SU-DHL-6 (cell line): ENCODE data around the gene CFAP126.

Experiments
- H2AFZ ChIP-seq: fragments of 200-600 bp; sonication (generic); 2 replicates; pipeline ENCODE4 v1.6.1; 2014; ENCODE audit warnings: low read depth, mild to moderate bottlenecking, moderate library complexity, mixed read lengths, antibody characterized with exemption, low read length; ENCODE audit not compliant: severe bottlenecking
- H3F3A ChIP-seq: fragments of 200-600 bp; shearing (Covaris generic); 2 replicates; pipeline ENCODE4 v1.6.0; 2016; ENCODE audit warnings: antibody characterized with exemption, mild to moderate bottlenecking; ENCODE audit not compliant: insufficient read depth
- H3K27ac ChIP-seq: fragments of 200-600 bp; sonication (generic); 2 replicates; pipeline ENCODE4 v1.5.1; 2016; ENCODE audit warnings: low read depth, mild to moderate bottlenecking, low read length, moderate library complexity, mixed read lengths
- H3K27me3 ChIP-seq: fragments of 200-600 bp; sonication (generic), shearing (Covaris generic); 2 replicates; pipeline ENCODE4 v1.6.0; 2014; ENCODE audit warnings: mild to moderate bottlenecking, low read length
- H3K36me3 ChIP-seq: fragments of 200-600 bp; sonication (generic); 2 replicates; pipeline ENCODE4 v1.6.1; 2014; ENCODE audit warnings: mild to moderate bottlenecking, low read length, mixed read lengths
- H3K4me2 ChIP-seq: fragments of 300-600, 200-600 bp; shearing (Covaris generic), sonication (generic); 2 replicates; pipeline ENCODE4 v1.6.0; 2014; ENCODE audit warnings: low read length, low read depth, mild to moderate bottlenecking; ENCODE audit not compliant: poor library complexity, severe bottlenecking
- H3K4me3 ChIP-seq: fragments of 200-600 bp; sonication (generic); 2 replicates; pipeline ENCODE4 v1.5.1; 2014; ENCODE audit warnings: antibody characterized with exemption, low read length, mild to moderate bottlenecking, mixed read lengths; ENCODE audit not compliant: insufficient read depth, poor library complexity, severe bottlenecking
- H3K79me2 ChIP-seq: fragments of 200-600 bp; sonication (generic); 2 replicates; pipeline ENCODE4 v1.6.1; 2014; ENCODE audit warnings: mild to moderate bottlenecking, low read length, moderate library complexity; ENCODE audit not compliant: insufficient read depth
- H3K9ac ChIP-seq: fragments of 200-600 bp; sonication (generic); 2 replicates; pipeline ENCODE4 v1.7.0; 2014; ENCODE audit warnings: mild to moderate bottlenecking, low read length
- H3K9me2 ChIP-seq: fragments of 200-600 bp; sonication (generic); replicated peaks from 2 replicates; pipeline ENCODE4 v1.6.1; 2014; ENCODE audit warnings: low read length; ENCODE audit not compliant: insufficient read depth
- H3K9me3 ChIP-seq: fragments of 200-600 bp; sonication (generic); 2 replicates; pipeline ENCODE4 v1.6.1; 2014; ENCODE audit warnings: low read length, mixed read lengths; ENCODE audit not compliant: insufficient read depth
- H4K20me1 ChIP-seq: fragments of 200-600 bp; sonication (generic); 2 replicates; pipeline ENCODE4 v1.6.1; 2014; ENCODE audit warnings: low read depth, mild to moderate bottlenecking, antibody characterized with exemption, low read length, moderate library complexity, mixed read lengths
- EZH2phosphoT487 ChIP-seq: fragments of 200-600 bp; sonication (generic), shearing (Covaris generic); conservative IDR thresholded peaks from 2 replicates; pipeline ENCODE4 v1.6.1; 2018; ENCODE audit warnings: mild to moderate bottlenecking, antibody characterized with exemption, low read length, moderate library complexity, mixed read lengths
- TF ChIP-seq, protein P1 (sequence below): fragments of 200-600 bp; sonication (generic); IDR thresholded peaks from one replicate; pipeline ENCODE4 v1.5.1; 2017; ENCODE audit warnings: antibody characterized with exemption, mild to moderate bottlenecking, low read length, moderate library complexity; ENCODE audit not compliant: insufficient read depth, poor library complexity, severe bottlenecking

The CFAP126 gene

GRCh38 chr1:161378014-161378413 lies 10.3 kb upstream of the CFAP126 start:
- Histone ChIP-seq H3K27me3 (no peaks in the 10 kb centered on the region), H3K27ac (no peak overlapping the region)
- no peak for TF ChIP-seq EZH2phosphoT487
- TF ChIP-seq, protein P1, sequence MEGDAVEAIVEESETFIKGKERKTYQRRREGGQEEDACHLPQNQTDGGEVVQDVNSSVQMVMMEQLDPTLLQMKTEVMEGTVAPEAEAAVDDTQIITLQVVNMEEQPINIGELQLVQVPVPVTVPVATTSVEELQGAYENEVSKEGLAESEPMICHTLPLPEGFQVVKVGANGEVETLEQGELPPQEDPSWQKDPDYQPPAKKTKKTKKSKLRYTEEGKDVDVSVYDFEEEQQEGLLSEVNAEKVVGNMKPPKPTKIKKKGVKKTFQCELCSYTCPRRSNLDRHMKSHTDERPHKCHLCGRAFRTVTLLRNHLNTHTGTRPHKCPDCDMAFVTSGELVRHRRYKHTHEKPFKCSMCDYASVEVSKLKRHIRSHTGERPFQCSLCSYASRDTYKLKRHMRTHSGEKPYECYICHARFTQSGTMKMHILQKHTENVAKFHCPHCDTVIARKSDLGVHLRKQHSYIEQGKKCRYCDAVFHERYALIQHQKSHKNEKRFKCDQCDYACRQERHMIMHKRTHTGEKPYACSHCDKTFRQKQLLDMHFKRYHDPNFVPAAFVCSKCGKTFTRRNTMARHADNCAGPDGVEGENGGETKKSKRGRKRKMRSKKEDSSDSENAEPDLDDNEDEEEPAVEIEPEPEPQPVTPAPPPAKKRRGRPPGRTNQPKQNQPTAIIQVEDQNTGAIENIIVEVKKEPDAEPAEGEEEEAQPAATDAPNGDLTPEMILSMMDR = no peak

GRCh38 chr1:161374373-161374772 lies 6.7 kb upstream of the CFAP126 start:
- H3K9me3 ChIP-seq = no peaks in the 10 kb centered on the region
- no peak overlapping the region for H3K4me3 ChIP-seq
- no peak overlapping the region for H3K27ac ChIP-seq
- H4K20me1 ChIP-seq = no peaks in the 10 kb centered on the region
- H3F3A ChIP-seq = no peaks in the 10 kb centered on the region; the same call in 1 of the 2 replicates
- H3K79me2 ChIP-seq = no peaks in the 10 kb centered on the region
- H3K36me3 ChIP-seq = no peaks in the 10 kb centered on the region
- no peak overlapping the region for H2AFZ ChIP-seq
- H3K9me2 ChIP-seq = no peaks in the 10 kb centered on the region
- no peak overlapping the region for H3K9ac ChIP-seq
- TF ChIP-seq, protein P1 = no peak
- TF ChIP-seq EZH2phosphoT487 = no peak
- no peaks in the 10 kb centered on the region for H3K27me3 ChIP-seq
- no peak overlapping the region for H3K4me2 ChIP-seq

More at GRCh38 chr1:161378014-161378413, 10.3 kb upstream of the CFAP126 start:
- Histone ChIP-seq H3F3A (no peaks in the 10 kb centered on the region; the same call in 1 of the 2 replicates), H3K79me2 (no peaks in the 10 kb centered on the region), H3K9me2 (no peaks in the 10 kb centered on the region), H3K9me3 (no peaks in the 10 kb centered on the region), H2AFZ (no peak overlapping the region), H3K4me2 (no peak overlapping the region), H4K20me1 (no peaks in the 10 kb centered on the region), H3K36me3 (no peaks in the 10 kb centered on the region), H3K4me3 (no peak overlapping the region), H3K9ac (no peak overlapping the region)

- TF ChIP-seq, protein P1 = no peak
- no peak for TF ChIP-seq EZH2phosphoT487
- Histone ChIP-seq H3K4me2 (no peak overlapping the region), H4K20me1 (no peaks in the 10 kb centered on the region), H3K27me3 (no peaks in the 10 kb centered on the region), H3K4me3 (no peak overlapping the region), H3K36me3 (no peaks in the 10 kb centered on the region), H3K79me2 (no peaks in the 10 kb centered on the region), H3K9ac (no peak overlapping the region), H3K9me3 (no peaks in the 10 kb centered on the region), H2AFZ (no peak overlapping the region), H3K27ac (no peak overlapping the region), H3K9me2 (no peaks in the 10 kb centered on the region), H3F3A (no peaks in the 10 kb centered on the region)
Measured at GRCh38 chr1:161373442-161373841, 5.8 kb upstream of the CFAP126 start.
